NCI-H1105 treated with DMSO at 0.1 percent for 48 hours (cell line): ENCODE measurements around the gene C4orf50.

Experiments
- DNase-seq: peaks from one replicate; lab custom pipeline; 2025; lab: John Stamatoyannopoulos, UW

C4orf50 gene

DNA sequence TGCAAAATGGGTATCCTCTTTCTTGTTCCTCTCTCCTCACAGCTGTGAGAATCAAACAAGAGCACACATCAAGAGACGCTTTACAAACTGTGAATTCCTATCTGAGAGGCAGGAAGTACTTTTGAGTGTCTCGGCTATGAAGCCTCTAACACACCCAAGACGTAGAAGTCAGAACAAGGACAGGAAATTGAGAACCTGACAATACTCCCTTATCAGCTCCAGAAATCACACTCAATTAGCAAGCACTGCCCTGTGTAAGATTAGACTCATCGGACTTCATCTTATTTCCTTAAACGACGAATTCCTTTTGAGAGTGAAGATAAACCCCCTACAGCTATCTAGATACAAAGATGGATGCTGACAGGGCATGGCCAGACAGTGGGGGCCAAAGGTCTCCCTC is 74.7 kb downstream of the C4orf50 start:
- no peak for DNase-seq

DNA sequence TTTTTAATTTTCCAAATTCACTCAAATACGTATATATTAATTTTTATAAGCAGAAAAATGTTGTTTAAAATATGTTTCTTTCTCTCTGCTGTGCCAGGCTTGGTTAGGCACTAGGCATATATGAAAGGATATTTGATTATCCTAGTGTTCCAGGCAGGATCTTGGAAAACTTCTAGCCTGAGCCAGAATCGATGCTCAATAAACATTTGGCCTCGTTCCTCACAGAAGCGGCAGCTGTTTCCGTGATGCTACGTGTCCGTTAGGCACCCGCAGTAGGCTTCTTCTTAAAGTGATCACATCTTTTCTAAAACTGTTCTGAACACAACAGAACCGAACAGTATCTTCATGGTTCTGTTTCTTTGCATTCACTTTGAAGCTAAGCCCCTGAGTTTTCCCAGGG is 75.3 kb downstream of the C4orf50 start:
- DNase-seq = no peak

DNA sequence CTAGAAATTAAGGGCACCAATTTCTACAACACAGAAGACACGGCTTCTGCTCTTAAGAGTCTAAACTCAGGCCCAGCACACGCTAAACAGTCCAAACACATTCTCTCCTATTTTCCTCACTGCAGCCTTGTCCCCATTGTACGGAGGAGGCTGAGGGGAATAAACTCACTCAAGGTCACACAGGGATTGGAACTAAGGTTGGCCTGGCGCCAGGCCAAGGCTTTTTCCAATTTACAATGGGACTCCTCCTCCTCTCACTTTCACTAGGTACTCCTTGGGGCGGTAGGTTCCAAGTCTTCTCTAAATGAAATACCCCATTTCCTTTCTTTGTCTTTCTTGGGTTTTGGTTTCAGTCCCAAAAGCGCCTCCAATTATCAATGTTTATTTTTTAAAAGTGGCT is 76.6 kb downstream of the C4orf50 start:
- DNase-seq = no peak

DNA sequence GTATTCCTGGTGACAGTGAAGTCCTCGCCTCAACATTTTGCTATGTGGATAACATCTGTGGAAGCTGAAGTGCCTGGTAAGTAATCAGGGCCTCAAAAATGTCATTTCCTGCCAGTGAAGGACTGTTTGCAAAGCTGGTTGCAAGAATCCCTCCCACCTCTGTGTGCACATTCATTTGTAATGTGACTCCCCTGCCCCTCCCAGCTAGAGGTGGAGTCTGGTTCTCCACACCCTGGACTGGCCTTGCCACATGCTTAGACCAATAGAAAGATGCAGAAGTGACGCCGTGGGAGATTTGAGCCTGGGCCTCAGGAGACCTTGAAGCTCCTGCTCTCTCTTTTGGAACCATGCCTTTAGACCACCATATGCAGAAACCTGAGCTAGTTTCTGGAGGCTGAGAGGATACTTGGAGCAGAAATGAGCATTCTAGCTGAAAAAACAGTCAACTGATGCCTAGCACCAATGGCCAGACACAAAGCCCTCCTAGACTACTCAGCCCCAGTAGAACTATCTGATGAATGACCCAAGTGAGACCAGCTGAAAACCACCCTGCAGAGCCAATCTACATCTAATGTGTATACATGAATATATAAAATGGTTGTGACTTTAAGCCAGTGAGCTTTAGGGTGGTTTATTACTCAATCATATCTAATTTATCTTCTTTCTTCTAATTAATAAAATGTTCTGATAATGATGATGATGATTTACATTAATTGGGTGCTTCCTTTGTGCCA is 77.6 kb downstream of the C4orf50 start:
- DNase-seq = peak; percentile 72

DNA sequence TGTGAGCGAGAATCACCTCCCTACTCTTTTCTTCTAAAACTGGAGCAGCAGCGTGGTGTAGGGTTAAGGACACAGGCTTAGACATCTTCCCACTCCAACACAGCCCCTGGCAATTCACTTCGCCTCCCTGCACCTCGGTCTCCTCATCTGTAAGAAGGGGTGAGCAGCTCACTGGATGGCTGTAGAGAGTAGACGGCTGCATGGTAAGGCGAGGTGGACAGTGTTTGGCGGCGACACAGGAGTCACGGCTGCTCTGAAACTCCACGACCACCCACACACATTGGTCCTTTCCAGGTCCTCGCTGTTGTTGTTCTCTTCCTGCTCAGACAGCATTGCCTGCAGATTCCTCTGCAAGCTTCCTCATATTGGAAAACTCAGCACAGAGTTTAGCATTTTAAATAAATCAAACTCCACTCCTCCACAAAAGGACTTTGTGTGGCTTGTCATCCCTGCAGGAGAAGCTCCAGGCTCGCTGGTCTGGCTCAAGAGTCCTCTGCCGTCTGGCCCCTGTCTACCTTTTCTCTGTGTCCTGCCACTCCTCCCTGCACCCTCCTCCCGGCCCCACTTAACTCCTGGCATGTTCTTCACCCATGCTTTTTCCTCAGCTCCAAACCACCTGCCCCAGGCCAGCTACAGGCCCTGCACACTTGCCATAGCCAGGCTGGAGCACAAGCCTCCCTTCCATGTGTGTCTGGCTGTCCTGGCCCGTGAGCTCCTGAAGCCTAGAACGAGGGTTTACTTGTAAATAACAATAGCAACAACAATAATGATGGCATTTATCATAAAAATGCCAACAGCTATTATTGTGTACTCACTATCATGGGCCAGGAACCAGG is 84.0 kb downstream of the C4orf50 start:
- DNase-seq = no peak

DNA sequence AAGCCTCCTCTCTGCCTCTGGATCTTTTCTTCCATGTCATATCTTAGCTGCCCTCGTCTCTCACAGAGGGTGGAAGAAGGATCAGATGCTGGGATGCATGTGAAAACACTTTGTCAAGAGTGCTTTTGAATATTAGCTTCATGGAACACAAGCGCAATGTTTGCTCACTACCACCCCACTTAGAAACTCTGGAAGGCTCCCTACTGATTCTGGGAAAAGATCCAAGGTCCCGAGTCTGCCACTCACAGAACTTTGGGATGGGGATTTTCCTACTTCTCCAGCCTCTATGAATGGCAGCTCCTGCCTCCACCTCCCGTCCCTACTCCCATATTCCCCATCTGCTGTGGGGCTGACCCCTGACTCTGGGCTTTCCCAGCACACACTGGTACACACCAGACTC is 85.1 kb downstream of the C4orf50 start:
- DNase-seq = peak; percentile 29

DNA sequence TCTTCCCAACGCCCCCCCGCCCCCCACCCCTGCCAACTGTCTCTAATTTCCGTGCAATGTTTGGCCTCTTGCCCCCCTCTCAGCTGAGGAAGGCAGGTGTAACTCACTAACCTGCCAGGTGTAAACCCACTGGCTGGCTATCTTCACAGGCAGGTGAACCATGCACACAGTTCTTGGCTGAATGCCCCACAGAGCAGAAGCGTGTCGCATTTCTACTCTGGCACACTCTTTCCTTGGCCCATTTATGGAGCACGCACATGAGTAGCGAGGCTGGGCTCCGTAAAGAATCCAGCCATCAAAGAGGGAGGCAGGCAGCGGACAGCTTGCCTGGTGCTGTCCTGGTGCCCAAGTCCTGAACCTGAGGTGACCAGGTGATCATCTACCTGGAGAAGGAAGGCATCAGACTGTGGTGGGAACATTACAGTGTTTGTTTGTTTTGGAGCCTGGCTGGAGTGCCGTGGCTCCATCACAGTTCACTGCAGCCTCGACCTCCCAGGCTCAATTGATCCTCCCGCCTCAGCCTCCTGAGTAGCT is 86.1 kb downstream of the C4orf50 start:
- peak; percentile 92 for DNase-seq

DNA sequence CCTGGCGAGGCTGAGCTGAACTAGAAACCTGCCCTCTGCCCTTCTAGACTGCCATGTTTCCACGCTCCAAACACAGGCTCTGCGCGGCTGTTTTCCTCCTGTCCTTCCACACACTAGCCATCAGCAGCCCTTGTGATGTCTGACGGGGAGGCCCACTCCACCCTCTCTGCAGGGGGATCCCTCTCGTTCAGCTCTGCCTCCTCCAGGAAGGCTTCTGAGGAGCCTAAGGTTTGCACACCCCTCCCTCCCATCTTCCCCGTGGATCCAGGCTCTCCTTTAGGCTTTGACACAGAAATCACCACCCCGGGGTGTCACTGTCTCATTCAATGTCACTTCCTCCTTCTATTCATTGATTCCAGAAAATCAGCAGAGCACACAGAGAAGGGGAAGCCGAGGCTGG is 86.7 kb downstream of the C4orf50 start:
- no peak for DNase-seq

DNA sequence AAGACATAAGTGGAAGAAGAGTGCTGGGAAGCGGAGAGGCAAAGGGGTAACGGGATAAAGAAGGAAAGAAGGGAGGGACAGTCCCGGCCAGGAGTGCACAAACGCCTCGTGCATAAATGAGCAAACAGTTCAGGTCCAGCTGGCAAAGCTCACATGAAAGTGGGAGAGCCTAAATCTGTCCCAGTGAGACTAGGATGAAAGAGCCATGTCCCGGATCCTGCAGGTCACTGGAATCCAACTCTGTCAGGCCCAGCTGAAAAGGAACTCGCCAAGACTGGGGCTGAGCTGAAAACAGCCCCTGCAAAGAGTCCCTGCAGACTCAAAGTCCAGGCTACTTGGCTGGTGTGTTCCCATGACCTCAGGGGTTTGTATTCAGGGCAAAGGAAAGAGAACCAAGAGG is 87.4 kb downstream of the C4orf50 start:
- no peak for DNase-seq

DNA sequence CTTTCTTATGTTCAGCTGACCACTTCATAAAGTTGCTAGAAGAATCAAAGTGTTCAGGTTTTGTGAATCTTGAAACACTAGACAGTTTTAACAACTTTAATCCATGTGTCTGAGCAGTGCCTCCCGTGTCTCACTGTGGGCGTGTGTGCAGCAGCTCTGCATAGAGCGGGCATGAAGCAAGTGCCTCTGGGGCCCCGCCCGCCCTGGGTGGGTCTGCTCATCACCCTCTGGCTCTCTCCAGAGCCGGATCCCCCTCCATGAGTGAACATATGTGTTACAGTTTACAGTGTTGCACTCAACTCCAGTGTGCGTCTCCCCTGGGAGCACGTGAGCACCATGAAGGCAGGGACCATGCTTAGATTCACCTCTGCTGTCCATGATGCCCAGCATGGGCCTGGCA is 87.8 kb downstream of the C4orf50 start:
- no peak for DNase-seq

DNA sequence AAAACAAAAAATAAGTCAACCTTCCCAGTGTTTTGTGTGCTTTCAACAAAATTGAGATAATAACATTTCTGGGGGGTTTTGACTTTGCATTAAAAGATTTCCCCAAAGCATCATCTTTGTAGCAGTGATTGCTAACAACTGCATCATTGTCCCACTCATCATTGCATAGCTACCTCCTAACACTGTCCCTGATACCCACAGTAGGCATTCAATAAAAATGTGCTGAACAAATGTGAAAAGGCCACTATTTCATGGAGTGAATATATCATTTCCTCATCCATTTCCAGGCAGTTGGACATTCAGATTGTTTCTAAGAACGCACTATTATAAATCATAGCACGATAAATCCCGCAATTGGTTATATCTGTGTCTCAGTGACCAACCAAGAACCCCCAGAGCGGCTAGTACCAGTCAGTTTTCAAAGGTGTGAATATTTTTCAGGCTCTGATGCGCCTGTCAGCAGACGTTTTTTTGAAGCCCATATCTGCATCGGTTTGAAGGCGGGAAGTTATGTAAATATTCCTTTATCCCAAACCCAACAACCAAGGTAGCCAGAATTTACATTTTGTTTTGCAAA is 89.3 kb downstream of the C4orf50 start:
- no peak for DNase-seq

DNA sequence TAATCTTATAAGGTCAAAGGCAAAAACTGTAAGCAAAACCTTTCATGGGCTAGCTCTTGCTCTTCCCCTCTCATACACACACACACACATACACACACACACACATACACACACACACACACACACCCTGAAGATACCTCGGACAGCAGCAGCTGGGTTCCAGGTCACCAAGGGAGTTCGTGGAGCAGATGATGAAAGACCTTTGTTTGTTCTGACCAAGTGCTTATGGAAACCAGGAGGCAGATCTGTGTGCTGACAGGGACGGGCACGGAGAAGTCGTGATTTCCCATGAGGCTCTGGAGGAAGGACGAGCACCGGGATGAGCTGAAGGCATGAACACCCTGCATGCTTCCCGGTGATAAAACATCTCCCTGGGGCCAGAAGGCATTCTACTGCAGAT is 90.0 kb downstream of the C4orf50 start:
- DNase-seq = no peak

DNA sequence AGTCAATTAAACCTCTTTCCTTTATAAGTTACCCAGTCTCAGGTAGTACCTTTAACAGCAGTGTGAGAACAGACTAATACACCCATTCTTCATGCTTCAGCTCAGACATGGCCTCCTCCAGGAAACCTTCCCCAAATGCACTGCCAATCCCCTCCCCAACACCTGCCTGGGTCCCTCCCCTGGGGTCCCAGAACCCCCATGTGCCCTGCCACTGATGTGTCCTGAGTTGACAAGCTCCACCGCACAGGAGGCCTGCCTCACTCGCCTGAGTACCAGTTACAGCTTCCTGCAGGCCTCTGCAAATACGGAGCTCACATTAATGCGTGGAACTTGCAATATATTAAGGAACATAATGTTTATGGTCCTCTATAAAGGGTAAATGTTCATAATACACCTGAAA is 90.5 kb downstream of the C4orf50 start:
- DNase-seq = no peak

DNA sequence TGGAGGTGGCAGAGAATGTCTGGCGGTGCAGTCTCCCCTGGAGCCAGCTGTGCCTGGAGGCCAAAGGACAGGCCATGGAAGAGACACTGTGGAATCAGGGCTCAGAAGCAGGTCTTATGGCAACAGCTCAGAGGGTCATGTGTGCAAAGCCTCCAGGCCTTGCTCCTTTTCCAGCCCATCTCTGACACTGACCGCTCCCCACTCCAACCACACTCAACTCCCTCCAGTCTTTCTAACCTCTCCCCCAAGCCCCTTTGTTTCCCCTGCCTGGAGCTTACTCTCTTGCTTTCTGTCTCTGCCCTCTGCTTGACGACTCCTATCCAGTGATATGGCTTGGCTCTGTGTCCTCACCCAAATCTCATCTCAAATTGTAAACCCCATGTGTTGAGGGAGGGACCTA is 91.1 kb downstream of the C4orf50 start:
- DNase-seq = no peak

DNA sequence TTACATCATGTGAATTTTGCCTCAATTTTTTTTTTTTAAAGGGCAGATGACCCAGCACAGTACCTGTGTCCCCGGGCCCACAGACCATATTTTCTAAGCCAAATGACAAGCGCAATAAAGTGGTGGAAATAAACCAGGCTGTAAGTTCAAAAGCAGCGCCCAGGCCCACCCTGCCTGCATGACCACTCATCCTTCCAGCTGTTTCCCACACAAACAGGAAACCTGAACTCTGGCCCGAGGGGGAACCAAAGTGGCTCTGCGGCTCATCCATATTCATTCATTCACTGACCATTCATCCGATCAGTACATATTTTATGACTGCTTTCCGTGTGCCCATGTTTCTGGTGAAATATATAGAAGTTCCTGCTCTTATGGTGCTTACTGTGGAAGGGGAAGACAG is 91.6 kb downstream of the C4orf50 start:
- DNase-seq = no peak

DNA sequence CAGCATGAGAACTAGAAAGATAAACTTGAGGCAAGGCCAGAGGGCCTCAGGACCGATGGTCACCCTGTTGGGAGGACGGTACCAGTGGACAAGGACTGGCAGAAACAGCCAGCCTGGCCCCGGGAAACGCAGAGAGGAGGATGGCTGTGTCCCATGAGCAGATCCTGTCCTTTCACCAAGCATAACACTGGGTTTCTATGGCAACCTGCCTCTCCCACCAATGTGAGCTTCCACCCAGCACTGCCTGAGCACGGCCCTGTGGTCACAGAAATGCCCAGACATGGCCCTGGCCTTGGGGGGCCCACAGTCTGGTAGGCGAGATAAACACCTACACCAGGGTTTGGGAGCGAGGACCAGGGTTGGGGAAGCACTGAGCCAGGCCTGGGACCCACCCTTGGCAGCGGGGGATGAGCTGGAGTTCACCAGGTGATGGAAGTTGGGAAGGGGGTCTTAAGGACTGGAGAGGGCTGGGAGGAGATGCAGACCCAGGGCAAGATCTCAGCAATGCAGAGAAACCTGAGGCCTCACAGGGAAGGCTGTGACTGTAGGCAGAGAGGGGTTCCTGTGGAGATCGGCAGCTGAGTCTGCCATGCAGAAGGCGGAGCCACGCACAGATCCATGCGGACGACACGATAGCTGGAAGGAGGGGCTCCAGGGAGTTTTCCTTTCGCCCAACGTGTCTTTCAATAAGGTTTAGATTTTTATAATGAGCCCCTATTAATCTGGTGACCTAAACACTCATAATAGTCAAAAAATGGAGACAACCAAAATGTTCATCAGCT is 92.6 kb downstream of the C4orf50 start:
- no peak for DNase-seq

DNA sequence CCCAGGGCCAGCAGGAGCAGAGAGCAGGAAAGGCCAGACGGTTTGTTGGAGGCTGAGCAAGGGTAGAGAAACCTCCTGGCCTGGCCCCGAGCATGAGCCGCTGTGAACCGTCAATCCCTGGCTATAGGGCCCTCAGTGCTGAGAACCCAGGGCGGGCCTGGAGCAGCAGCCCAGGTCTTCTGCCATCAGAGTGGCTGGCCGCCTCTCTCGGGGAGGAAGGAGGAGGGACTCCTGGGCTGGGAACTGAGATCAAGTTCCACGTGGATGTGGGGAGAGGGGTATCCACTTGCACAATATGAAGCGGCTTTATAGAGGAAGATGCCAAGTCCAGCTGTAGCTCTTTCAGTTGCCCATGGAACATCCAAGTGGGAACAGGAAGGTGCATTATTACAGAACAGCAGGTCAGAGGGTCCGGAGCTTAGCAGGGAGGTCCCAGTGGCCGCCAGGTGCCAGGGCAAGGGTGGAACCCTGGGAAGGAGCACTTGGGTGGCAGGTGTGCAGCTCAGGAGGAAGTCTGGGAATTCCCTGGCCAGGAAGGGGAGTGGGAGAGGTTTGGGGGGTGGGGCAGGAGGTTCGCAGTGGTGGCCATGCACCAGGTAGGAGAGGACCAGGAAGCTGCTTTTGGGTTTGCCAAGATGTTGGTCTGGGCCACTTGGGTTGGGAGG is 93.6 kb downstream of the C4orf50 start:
- DNase-seq = no peak

DNA sequence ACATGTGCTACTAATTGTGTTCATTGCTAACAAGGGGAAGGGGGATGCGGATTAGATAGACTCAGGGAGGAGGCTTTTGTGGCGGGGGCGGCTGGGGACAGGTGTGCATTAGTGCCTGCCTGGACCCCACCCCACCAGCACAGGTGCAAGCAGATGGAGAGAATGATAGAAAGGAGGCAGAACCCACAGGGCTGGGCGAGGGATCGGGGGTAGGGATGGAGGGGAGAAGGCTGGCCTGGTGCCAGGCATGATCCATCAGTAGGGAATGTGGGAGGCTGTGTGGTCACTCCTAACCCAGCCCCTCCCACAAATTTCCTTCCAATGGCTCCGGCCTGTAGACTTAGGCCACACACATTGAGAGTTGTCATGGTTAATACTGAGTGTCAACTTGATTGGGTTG is 94.9 kb downstream of the C4orf50 start:
- DNase-seq = no peak

DNA sequence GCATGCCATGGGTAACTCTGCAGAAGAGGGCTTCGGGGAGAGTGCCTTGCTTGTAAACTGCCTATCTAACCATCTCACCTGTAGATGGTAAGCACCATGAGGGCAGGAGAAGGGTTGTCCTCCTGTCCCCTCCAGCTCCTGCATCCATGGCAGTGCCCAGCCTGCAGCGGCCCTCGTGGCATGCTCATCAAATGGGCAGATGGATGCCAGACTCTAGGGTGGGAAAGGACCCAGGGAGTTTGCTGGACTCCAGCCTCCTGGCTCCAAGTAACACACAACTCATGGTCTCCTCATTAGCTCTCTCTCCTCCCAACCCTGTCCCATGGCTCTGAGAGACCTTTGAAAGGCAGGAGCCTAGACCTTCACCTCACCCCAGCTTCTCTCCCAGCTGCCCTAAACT is 95.7 kb downstream of the C4orf50 start:
- DNase-seq = no peak

DNA sequence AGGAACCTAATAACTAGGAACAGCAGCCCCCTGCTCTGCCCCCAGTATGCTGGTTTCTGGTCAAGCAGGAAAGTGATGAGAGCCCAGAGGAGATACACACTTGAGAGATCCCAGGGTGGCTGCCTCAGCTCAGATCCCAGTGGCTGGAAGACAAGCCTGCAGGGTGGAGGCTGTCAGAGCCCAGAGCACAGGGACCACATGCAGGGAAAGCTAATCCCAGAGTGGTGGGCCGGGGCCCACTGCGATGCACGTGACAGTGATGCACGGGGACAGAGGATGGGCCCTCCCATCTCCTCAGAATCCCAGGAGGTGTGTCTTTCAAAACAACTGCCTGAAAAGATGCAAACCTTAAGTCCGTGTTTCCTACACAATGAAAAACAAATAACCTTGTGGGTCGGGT is 96.2 kb downstream of the C4orf50 start:
- DNase-seq = no peak

DNA sequence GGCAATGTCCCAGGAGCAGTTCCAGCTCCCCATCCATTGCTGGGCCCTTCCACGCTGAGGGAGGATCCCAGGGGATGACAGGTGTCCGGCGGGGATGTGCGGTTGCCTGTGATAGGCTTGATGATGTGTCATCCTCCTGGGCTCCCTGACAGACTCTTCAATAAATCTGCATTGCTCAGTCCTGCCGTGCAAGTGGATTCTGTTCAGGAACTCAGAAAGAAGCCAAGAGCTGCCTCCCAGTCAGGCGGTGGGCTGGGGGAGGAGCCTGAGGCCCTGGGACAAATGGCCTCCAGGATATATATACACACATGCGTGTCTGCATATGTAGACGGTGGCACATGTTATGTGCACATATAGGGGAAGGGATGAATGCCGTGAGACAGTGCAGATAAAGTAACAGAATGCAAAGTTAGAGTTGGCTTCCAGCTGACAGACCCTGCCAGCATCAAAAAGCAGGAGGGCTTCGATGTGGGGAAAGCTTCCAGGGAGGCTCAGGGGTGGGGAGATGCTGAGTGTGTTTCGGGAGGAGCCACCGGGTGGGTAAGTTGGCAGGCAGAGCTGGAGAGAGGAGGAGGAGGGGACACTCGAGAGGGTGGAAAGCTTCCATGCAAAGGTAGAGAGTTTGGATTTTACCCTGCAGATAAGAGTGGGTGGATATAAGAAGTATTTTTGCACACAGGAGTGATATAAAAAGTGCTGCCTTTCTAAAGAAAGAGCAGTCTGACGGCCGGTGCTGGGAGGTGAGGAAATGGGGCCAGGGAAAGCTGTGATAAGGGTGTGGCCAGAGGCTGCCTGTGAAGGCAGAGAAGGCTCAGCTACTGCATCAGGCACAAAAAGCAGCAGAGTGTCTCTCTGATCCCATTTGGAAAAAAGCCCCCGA is 96.9 kb downstream of the C4orf50 start:
- no peak for DNase-seq
